ENCODE data around the gene KRT20.

The KRT20 gene

GRCh38 chr17:40848583-40849235 lies 36.3 kb downstream of the KRT20 start:
- DNase-seq = no peak

DNA sequence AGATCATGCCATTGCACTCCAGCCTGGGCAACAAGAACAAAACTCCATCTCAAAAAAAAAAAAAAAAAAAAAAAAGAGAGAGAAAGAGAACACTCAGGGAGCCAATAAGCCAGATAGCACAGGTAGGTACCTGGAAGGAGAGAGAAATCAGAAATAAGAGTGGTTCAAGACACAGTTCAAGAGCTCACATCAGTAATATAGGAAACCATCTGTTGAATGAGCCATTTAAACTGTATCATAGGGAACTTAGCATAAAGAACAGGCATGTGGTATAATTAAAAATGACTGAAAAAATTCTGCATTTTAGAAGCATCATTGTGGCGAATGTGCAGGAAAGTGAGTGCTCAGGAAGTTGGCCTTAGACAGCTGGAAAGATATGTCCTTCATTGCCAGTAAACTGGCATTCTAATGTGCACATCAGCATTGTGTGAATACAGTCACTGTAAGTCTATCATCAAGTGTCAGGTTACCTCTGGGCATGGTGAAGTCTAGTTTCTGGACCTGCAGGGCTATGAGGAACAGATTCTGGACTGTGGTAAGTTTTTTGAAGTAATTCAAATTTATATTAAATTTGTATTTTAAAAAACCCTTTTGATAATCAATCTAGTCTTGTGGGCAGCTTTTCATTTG lies 38.4 kb downstream of the KRT20 start:
- DNase-seq = no peak

GRCh38 chr17:40844671-40845107 lies 40.4 kb downstream of the KRT20 start:
- DNase-seq = no peak

- no peak for DNase-seq
Observed at GRCh38 chr17:40843242-40843641, 41.8 kb downstream of the KRT20 start.

- DNase-seq = no peak
Observed at GRCh38 chr17:40841246-40841645, 43.8 kb downstream of the KRT20 start.

GRCh38 chr17:40839194-40839593 lies 45.8 kb downstream of the KRT20 start:
- DNase-seq = no peak

- no peak for DNase-seq
Observed at GRCh38 chr17:40836020-40836419, 49.0 kb downstream of the KRT20 start.

- DNase-seq = no peak
Observed at GRCh38 chr17:40833882-40834281, 51.2 kb downstream of the KRT20 start.

GRCh38 chr17:40832840-40833239 lies 52.2 kb downstream of the KRT20 start:
- DNase-seq = no peak

DNA sequence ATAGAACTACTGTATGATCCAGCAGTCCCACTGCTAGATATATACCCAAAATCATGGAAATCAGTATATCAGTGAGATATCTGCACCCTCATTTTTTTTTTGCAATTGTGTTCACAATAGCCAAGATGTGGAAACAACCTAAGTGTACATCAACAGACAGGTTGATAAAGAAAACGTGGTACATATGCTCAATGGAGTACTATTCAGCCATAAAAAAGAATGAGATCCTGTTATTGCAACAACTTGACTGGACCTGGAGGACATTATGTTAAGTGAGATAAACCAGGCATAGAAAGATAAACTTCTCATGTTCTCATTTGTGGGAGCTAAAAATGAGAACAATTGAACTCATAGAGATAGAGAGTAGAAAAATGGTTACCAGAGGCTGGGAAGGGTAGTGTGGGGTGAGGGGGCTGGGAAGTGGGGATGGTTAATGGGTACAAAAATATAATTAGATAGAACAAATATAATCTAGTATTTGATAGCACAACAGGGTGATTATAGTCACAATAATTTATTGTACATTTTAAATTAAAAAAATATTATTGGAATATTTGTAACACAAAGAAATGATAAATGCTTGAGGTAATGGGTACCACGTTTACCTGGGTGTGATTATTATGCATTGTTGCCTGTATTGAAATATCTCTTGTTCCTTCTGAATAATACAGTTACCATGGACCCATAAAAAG lies 54.8 kb downstream of the KRT20 start:
- no peak for DNase-seq

DNA sequence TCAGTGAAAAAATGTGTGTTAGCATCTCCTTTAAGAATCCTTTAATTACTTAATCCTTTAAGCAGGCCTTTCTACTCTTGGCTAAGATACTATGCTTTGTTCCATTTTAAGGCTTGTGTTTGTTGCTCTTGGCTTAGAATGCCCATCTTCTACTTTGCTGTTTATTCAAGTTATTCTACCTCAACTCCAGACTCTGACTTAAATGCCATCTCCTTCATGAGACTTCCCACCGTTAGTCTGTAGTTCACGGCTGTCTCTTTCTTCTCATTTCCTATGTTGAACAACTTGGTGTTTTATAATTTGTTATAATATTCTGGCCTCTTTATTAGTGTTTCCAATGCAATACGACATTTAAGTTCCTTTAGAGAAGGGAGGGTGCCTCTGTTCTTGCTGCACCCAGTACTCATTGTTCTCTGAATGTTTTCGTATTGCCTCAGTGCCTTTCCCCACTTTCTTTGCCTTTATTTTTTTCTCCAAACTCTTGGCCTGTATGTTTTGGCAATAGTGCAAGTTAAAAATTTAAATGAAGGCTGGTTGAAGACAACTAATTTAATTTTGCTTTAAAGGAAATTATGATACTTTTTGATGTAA lies 56.5 kb downstream of the KRT20 start:
- DNase-seq = no peak

- DNase-seq = no peak
Observed at GRCh38 chr17:40827746-40828453, 57.1 kb downstream of the KRT20 start.

Data from stimulated activated CD4-positive, alpha-beta T cell treated with anti-CD3 and anti-CD28 coated beads, Interleukin-4, amount 100 ng/mL, for 4 hours (primary cell).